ENCODE measurements around the gene AMPD1. TPM values are rescaled to one million over a fixed set of nuclear protein-coding genes. Genes with fewer than 3 reads are reported as not detected.

The AMPD1 gene
- polyA plus RNA-seq, 4 donors, result 0.19 to 8.4 (median 0.24) TPM; not detected in 1

DNA sequence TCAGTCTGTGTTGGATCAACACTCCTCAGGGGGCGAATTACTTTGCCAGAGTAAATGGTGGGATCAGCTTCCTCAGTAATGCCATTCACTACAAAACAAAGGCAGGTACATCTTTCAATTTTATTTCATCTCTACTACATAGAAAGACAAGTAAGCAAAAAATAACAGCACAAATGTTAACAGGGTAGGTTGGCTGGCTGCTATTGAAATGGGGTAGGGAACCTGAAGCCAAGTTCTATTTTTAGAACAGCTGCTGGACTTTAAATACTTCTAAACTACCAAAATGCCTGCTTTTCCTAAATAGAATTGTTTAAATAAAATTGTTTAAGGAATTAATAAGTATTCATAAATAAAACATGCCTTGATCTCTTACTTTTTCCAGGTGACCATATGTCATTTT is 28.6 kb upstream of the AMPD1 start:
- Histone ChIP-seq H3K27me3 (ENCODE audit: control insufficient read depth in 3 of 3, insufficient read depth in 3 of 3, low read length in 3 of 3) (no peaks in the 10 kb centered on the region), H3K36me3 (ENCODE audit: control insufficient read depth in 3 of 3, insufficient read depth in 2 of 3, low read depth in 1 of 3, low read length in 3 of 3) (peaks cover 16 to 29% (median 20%) of the 10 kb centered on the region in 3 donors), H3K4me1 (ENCODE audit: control insufficient read depth in 3 of 3, insufficient read depth in 2 of 3, low read depth in 1 of 3, low read length in 2 of 3) (peaks cover 0 to 6% (median 4%) of the 10 kb centered on the region in 3 donors), H3K4me3 (ENCODE audit: low read depth in 1 of 3, low read length in 3 of 3) (no peak overlapping the region), H3K9me3 (ENCODE audit: control insufficient read depth in 2 of 2, insufficient read depth in 1 of 2, low read depth in 1 of 2, low read length in 1 of 2) (no peaks in the 10 kb centered on the region), H3K27ac (ENCODE audit: low read depth in 1 of 3, low read length in 2 of 3) (no peak overlapping the region)
- DNase-seq (no peak), FAIRE-seq (no peak)
- WGBS, 3 donors, result 96 to 100% (median 100%) methylated on average over 1 of the region's 1 CpG

DNA sequence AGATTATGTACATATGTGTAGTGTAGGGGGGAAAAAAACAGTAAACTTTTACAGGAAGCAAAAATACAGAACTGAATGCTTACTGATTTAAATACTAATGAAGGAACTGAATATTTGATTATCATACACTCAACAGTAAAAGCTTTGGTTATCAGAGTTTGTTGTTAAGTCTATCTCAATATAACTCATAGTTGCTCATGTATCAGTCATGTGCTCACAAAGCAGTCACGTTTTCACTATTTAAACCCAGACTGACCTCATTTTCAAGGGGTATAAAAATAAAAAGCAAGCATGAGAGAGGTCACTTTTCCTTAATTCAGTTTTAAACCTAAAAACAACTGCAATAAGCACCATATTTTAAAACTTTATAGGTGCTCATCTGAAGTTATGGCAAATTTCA is 28.1 kb upstream of the AMPD1 start:
- 0 to 47% (median 3%) methylated on average over 1 of the region's 1 CpG for WGBS, 3 donors

DNA sequence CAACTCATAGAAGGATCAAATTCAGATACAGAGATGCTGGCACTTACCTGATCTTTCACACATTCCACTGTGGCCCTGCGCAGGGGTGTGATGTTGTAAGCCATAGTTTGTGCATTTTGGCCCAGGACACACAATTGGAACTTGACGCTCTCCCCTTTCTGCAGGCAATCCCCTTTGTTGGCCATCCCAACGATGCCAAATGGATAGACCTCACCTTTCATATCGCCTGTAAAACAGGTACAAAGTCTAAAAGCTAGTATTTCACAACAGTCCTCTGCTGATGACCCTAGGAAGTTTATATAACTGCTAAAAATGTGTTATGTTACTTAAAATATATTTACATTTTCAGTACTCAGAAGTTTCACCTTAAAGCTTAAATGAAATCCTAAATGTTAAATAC is 25.1 kb upstream of the AMPD1 start:
- H3K36me3 ChIP-seq (ENCODE audit: control insufficient read depth in 3 of 3, insufficient read depth in 2 of 3, low read depth in 1 of 3, low read length in 3 of 3), result peaks cover 15 to 30% (median 21%) of the 10 kb centered on the region in 3 donors
- FAIRE-seq (no peak), DNase-seq (peak; percentile 66 to 77)
- H3K4me3 ChIP-seq (ENCODE audit: low read depth in 1 of 3, low read length in 3 of 3), result no peak overlapping the region
- H3K4me1 ChIP-seq (ENCODE audit: control insufficient read depth in 3 of 3, insufficient read depth in 2 of 3, low read depth in 1 of 3, low read length in 2 of 3), result peaks cover 2 to 17% (median 4%) of the 10 kb centered on the region in 3 donors
- 28 to 73% (median 39%) methylated on average over 4 of the region's 4 CpGs for WGBS, 3 donors
- no peak overlapping the region for H3K27ac ChIP-seq (ENCODE audit: low read depth in 1 of 3, low read length in 2 of 3)
- no peaks in the 10 kb centered on the region for H3K27me3 ChIP-seq (ENCODE audit: control insufficient read depth in 3 of 3, insufficient read depth in 3 of 3, low read length in 3 of 3)
- no peaks in the 10 kb centered on the region for H3K9me3 ChIP-seq (ENCODE audit: control insufficient read depth in 2 of 2, insufficient read depth in 1 of 2, low read depth in 1 of 2, low read length in 1 of 2)

More for the DNA sequence above, 28.1 kb upstream of the AMPD1 start:
- DNase-seq (no peak), FAIRE-seq (no peak)
- H3K27ac ChIP-seq (ENCODE audit: low read depth in 1 of 3, low read length in 2 of 3), result no peak overlapping the region
- peaks cover 17 to 32% (median 22%) of the 10 kb centered on the region in 3 donors for H3K36me3 ChIP-seq (ENCODE audit: control insufficient read depth in 3 of 3, insufficient read depth in 2 of 3, low read depth in 1 of 3, low read length in 3 of 3)
- no peaks in the 10 kb centered on the region for H3K9me3 ChIP-seq (ENCODE audit: control insufficient read depth in 2 of 2, insufficient read depth in 1 of 2, low read depth in 1 of 2, low read length in 1 of 2)
- no peak overlapping the region for H3K4me3 ChIP-seq (ENCODE audit: low read depth in 1 of 3, low read length in 3 of 3)
- no peaks in the 10 kb centered on the region for H3K27me3 ChIP-seq (ENCODE audit: control insufficient read depth in 3 of 3, insufficient read depth in 3 of 3, low read length in 3 of 3)
- peaks cover 0 to 11% (median 4%) of the 10 kb centered on the region in 3 donors for H3K4me1 ChIP-seq (ENCODE audit: control insufficient read depth in 3 of 3, insufficient read depth in 2 of 3, low read depth in 1 of 3, low read length in 2 of 3)

DNA sequence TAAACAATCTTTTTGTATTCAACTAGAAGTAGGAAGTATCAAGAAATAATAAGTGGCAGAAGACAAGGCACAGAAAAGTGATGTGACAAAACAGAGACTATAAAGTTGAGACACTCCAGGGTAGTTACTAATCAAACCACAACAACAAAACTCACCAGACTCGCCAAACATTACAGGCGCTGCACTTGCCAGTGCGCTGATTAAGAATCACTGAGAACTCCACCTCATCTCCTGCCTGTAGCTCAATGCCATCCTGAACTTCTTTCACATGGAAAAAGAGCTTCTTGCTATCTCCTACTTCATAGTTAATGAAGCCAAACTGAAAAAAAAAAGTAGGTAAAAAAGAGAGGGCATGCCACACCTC is 24.1 kb upstream of the AMPD1 start:
- Histone ChIP-seq H3K9me3 (ENCODE audit: control insufficient read depth in 2 of 2, insufficient read depth in 1 of 2, low read depth in 1 of 2, low read length in 1 of 2) (no peaks in the 10 kb centered on the region), H3K36me3 (ENCODE audit: control insufficient read depth in 3 of 3, insufficient read depth in 2 of 3, low read depth in 1 of 3, low read length in 3 of 3) (peaks cover 15 to 29% (median 16%) of the 10 kb centered on the region in 3 donors), H3K4me3 (ENCODE audit: low read depth in 1 of 3, low read length in 3 of 3) (no peak overlapping the region), H3K27me3 (ENCODE audit: control insufficient read depth in 3 of 3, insufficient read depth in 3 of 3, low read length in 3 of 3) (no peaks in the 10 kb centered on the region), H3K4me1 (ENCODE audit: control insufficient read depth in 3 of 3, insufficient read depth in 2 of 3, low read depth in 1 of 3, low read length in 2 of 3) (peaks cover 2 to 21% (median 4%) of the 10 kb centered on the region in 3 donors), H3K27ac (ENCODE audit: low read depth in 1 of 3, low read length in 2 of 3) (no peak overlapping the region)
- FAIRE-seq (no peak), DNase-seq (no peak)
- 69 to 81% (median 77%) methylated on average over 3 of the region's 3 CpGs for WGBS, 3 donors

DNA sequence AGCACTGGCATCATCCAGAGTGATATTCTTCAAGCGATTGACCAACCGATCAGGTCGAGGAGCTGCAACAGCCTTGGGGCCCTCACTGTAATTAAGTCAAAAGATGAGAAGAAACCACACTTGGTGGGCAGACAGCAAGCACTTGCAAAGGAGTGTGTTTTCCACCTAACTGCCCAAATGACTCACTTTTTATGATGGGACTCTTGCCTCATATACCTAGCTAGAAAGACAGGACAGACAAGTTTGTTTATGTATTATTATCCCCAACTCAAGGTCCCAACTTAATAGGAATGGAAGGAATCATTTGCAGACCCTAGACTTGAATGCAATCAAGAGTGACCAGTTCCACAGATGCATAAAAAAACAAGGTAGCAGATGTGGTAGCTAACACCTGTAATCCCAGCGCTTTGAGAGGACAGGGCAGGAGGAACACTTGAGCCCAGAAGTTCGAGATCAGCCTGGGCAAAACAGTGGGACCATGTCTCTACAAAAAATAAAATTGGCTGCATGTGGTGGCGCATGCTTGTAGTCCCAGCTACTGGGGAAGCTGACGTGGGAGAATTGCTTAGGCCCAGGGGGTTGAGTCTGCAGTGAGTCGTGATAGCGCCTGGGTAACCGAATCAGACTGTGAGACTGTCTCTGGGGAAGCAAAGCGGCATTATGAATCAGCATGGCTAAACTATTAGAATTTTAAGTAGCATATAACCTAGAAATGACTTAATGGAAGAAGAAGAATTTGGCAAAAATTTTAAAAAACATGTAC is 23.5 kb upstream of the AMPD1 start:
- Histone ChIP-seq H3K4me3 (ENCODE audit: low read depth in 1 of 3, low read length in 3 of 3) (no peak overlapping the region), H3K36me3 (ENCODE audit: control insufficient read depth in 3 of 3, insufficient read depth in 2 of 3, low read depth in 1 of 3, low read length in 3 of 3) (peaks cover 13 to 29% (median 15%) of the 10 kb centered on the region in 3 donors), H3K27ac (ENCODE audit: low read depth in 1 of 3, low read length in 2 of 3) (no peak overlapping the region), H3K4me1 (ENCODE audit: control insufficient read depth in 3 of 3, insufficient read depth in 2 of 3, low read depth in 1 of 3, low read length in 2 of 3) (peaks cover 2 to 21% (median 4%) of the 10 kb centered on the region in 3 donors), H3K27me3 (ENCODE audit: control insufficient read depth in 3 of 3, insufficient read depth in 3 of 3, low read length in 3 of 3) (no peaks in the 10 kb centered on the region), H3K9me3 (ENCODE audit: control insufficient read depth in 2 of 2, insufficient read depth in 1 of 2, low read depth in 1 of 2, low read length in 1 of 2) (no peaks in the 10 kb centered on the region)
- 88 to 93% (median 89%) methylated on average over 11 of the region's 11 CpGs for WGBS, 3 donors
- peak in 1 of 2 donors; percentile 45 for DNase-seq
- FAIRE-seq, result no peak

DNA sequence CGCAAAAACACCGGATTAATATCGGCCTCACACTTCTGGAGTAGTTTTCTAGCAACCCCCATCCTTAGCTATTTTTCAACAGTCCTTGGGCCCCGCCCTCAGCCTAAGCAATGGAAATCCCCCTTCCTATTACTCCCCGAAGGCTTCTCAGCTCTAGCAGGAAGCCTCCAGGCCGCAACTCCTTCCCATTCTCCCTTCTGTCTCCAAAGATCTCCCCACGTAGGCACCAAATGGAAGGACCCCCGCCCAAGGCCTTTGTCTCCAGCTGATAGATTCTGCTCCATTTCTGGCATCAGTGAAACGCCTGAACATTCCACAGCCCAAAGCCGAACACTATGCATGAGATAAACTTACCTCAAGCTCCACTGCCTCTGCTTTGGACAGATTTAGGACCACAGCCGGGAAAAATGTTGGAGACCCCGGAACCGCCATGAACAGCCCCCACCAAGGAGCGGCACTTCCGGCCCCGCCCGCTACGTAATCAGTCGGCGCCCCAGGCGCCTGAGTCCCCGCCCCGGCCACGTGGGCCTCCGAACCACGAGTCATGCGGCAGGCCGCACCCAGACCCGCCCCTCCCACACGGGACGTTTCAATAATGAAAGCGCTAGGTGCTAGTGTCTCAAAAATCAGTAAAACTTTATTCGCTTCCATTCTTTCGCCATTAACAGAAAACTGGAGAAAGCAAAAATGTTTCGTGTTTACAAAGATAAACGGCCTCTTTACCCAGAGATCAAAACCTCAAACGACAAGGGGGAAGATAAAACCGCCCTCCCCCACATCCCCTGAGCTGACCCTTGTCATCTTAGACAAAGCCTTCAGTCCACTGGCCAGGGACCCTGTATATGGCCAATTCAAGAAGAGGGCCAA is 21.2 kb upstream of the AMPD1 start, which contains the start of gene NRAS:
Gene NRAS, minus strand, starts transcription at position 468 of the 867 bp plus-strand sequence. CDS start 611 bp downstream, outside the sequence.
- Histone ChIP-seq H3K4me1 (ENCODE audit: control insufficient read depth in 3 of 3, insufficient read depth in 2 of 3, low read depth in 1 of 3, low read length in 2 of 3) (peaks cover 2 to 30% (median 7%) of the 10 kb centered on the region in 3 donors), H3K36me3 (ENCODE audit: control insufficient read depth in 3 of 3, insufficient read depth in 2 of 3, low read depth in 1 of 3, low read length in 3 of 3) (peaks cover 15 to 24% (median 16%) of the 10 kb centered on the region in 3 donors), H3K27ac (ENCODE audit: low read depth in 1 of 3, low read length in 2 of 3) (peak within 1 kb of the TSS; percentile 84 to 99 (median 97)), H3K4me3 (ENCODE audit: low read depth in 1 of 3, low read length in 3 of 3) (peak within 1 kb of the TSS; percentile 85 to 94 (median 86)), H3K27me3 (ENCODE audit: control insufficient read depth in 3 of 3, insufficient read depth in 3 of 3, low read length in 3 of 3) (no peaks in the 10 kb centered on the region), H3K9me3 (ENCODE audit: control insufficient read depth in 2 of 2, insufficient read depth in 1 of 2, low read depth in 1 of 2, low read length in 1 of 2) (no peaks in the 10 kb centered on the region)
- WGBS, 3 donors, result 0 to 1% (median 1%) methylated on average over 38 of the region's 38 CpGs
- DNase-seq (peak; percentile 93 to 98), FAIRE-seq (no peak)

DNA sequence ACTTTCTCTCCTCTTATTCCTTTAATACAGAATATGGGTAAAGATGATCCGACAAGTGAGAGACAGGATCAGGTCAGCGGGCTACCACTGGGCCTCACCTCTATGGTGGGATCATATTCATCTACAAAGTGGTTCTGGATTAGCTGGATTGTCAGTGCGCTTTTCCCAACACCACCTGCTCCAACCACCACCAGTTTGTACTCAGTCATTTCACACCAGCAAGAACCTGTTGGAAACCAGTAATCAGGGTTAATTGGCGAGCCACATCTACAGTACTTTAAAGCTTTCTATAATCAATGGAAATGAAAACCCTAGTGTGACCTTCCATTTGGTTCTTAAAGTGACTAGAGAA is 20.6 kb upstream of the AMPD1 start:
- Histone ChIP-seq H3K4me3 (ENCODE audit: low read depth in 1 of 3, low read length in 3 of 3) (peak overlapping the region; percentile 85 to 94 (median 86)), H3K9me3 (ENCODE audit: control insufficient read depth in 2 of 2, insufficient read depth in 1 of 2, low read depth in 1 of 2, low read length in 1 of 2) (no peaks in the 10 kb centered on the region), H3K27me3 (ENCODE audit: control insufficient read depth in 3 of 3, insufficient read depth in 3 of 3, low read length in 3 of 3) (no peaks in the 10 kb centered on the region), H3K4me1 (ENCODE audit: control insufficient read depth in 3 of 3, insufficient read depth in 2 of 3, low read depth in 1 of 3, low read length in 2 of 3) (peaks cover 2 to 25% (median 5%) of the 10 kb centered on the region in 3 donors), H3K36me3 (ENCODE audit: control insufficient read depth in 3 of 3, insufficient read depth in 2 of 3, low read depth in 1 of 3, low read length in 3 of 3) (peaks cover 15 to 25% (median 16%) of the 10 kb centered on the region in 3 donors), H3K27ac (ENCODE audit: low read depth in 1 of 3, low read length in 2 of 3) (peak overlapping the region; percentile 84 to 99 (median 97))
- 21 to 40% (median 35%) methylated on average over 4 of the region's 4 CpGs for WGBS, 3 donors
- DNase-seq (no peak), FAIRE-seq (no peak)

DNA sequence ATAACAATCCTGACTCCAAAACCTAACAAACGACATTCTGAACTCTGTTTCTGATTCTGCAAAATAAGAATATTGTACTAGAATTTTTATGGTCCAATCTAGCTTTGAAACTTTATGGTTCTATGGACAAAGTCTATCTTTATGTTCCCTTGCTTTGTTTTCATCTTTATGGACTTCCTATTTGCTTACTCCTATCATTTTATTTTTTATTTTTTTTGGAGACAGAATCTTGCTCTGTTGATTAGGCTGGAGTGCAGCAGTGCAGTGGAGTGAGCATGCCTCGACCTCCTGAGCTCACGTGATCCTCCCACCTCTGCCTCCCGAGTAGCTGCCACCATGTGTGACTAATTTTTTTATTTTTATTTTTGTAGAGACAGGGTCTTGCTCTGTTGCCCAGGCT is 17.6 kb upstream of the AMPD1 start:
- FAIRE-seq (no peak), DNase-seq (peak; percentile 48 to 70)
- Histone ChIP-seq H3K4me3 (ENCODE audit: low read depth in 1 of 3, low read length in 3 of 3) (no peak overlapping the region), H3K9me3 (ENCODE audit: control insufficient read depth in 2 of 2, insufficient read depth in 1 of 2, low read depth in 1 of 2, low read length in 1 of 2) (no peaks in the 10 kb centered on the region), H3K4me1 (ENCODE audit: control insufficient read depth in 3 of 3, insufficient read depth in 2 of 3, low read depth in 1 of 3, low read length in 2 of 3) (peaks cover 2 to 17% (median 3%) of the 10 kb centered on the region in 3 donors), H3K36me3 (ENCODE audit: control insufficient read depth in 3 of 3, insufficient read depth in 2 of 3, low read depth in 1 of 3, low read length in 3 of 3) (peaks cover 11 to 20% (median 11%) of the 10 kb centered on the region in 3 donors), H3K27ac (ENCODE audit: low read depth in 1 of 3, low read length in 2 of 3) (peak overlapping the region in 1 of 3 donors; percentile 63), H3K27me3 (ENCODE audit: control insufficient read depth in 3 of 3, insufficient read depth in 3 of 3, low read length in 3 of 3) (no peaks in the 10 kb centered on the region)
- WGBS, 3 donors, result 15 to 67% (median 41%) methylated on average over 4 of the region's 4 CpGs

All from small intestine (tissue), 7 donors.